HG02571 (cell line): Measurements from ENCODE around the gene ATP8A1.

Source experiments
- ATAC-seq: cut with Tn5 transposase; IDR thresholded peaks from one replicate; pipeline ENCODE4 v1.9.1; 2021; ENCODE audit warnings: mild to moderate bottlenecking, moderate library complexity; ENCODE audit not compliant: unreplicated experiment

Gene ATP8A1

GRCh38 chr4:42574870-42575430, 82.0 kb downstream of the ATP8A1 start:
- ATAC-seq, result no peak

- ATAC-seq, result no peak
These were observed 83.7 kb downstream of the ATP8A1 start for GRCh38 chr4:42573249-42573648.

GRCh38 chr4:42570221-42570620, 86.7 kb downstream of the ATP8A1 start:
- no peak for ATAC-seq

GRCh38 chr4:42568610-42569207, 88.2 kb downstream of the ATP8A1 start:
- peak; percentile 95 for ATAC-seq

GRCh38 chr4:42566835-42567234, 90.1 kb downstream of the ATP8A1 start:
- ATAC-seq, result no peak

GRCh38 chr4:42562016-42562415, 94.9 kb downstream of the ATP8A1 start:
- no peak for ATAC-seq

- ATAC-seq, result no peak
These were observed 95.9 kb downstream of the ATP8A1 start for GRCh38 chr4:42561031-42561430.

GRCh38 chr4:42560467-42560861, 96.4 kb downstream of the ATP8A1 start:
- ATAC-seq, result no peak

- ATAC-seq, result no peak
These were observed 98.7 kb downstream of the ATP8A1 start for GRCh38 chr4:42558156-42558555.

GRCh38 chr4:42555828-42556227, 101.1 kb downstream of the ATP8A1 start:
- no peak for ATAC-seq

GRCh38 chr4:42554072-42554471, 102.8 kb downstream of the ATP8A1 start:
- ATAC-seq, result no peak

- ATAC-seq, result no peak
These were observed 107.0 kb downstream of the ATP8A1 start for GRCh38 chr4:42549896-42550295.

- no peak for ATAC-seq
These were observed 109.1 kb downstream of the ATP8A1 start for GRCh38 chr4:42547805-42548204.

GRCh38 chr4:42543762-42544161, 113.1 kb downstream of the ATP8A1 start:
- ATAC-seq, result no peak

GRCh38 chr4:42543126-42543525, 113.8 kb downstream of the ATP8A1 start:
- no peak for ATAC-seq

GRCh38 chr4:42541647-42542046, 115.3 kb downstream of the ATP8A1 start:
- no peak for ATAC-seq

- ATAC-seq, result no peak
These were observed 123.9 kb downstream of the ATP8A1 start for GRCh38 chr4:42533042-42533441.

GRCh38 chr4:42531341-42532030, 125.4 kb downstream of the ATP8A1 start:
- no peak for ATAC-seq

- ATAC-seq, result no peak
These were observed 133.7 kb downstream of the ATP8A1 start for GRCh38 chr4:42523066-42523718.

- peak; percentile 72 for ATAC-seq
These were observed 137.0 kb downstream of the ATP8A1 start for GRCh38 chr4:42519803-42520417.

GRCh38 chr4:42515156-42515884, 141.6 kb downstream of the ATP8A1 start:
- ATAC-seq, result no peak
